CD4-positive, alpha-beta T cell treated with Interleukin-4 for 4 hours (primary cell): ENCODE data around the gene SPNS3.

ENCODE experiments used
- DNase-seq: peaks from one replicate; pipeline ENCODE4 v3.0.0-alpha.2; 2020

SPNS3 gene

GRCh38 chr17:4531988-4532736 lies 98.4 kb downstream of the SPNS3 start:
- no peak for DNase-seq

DNA sequence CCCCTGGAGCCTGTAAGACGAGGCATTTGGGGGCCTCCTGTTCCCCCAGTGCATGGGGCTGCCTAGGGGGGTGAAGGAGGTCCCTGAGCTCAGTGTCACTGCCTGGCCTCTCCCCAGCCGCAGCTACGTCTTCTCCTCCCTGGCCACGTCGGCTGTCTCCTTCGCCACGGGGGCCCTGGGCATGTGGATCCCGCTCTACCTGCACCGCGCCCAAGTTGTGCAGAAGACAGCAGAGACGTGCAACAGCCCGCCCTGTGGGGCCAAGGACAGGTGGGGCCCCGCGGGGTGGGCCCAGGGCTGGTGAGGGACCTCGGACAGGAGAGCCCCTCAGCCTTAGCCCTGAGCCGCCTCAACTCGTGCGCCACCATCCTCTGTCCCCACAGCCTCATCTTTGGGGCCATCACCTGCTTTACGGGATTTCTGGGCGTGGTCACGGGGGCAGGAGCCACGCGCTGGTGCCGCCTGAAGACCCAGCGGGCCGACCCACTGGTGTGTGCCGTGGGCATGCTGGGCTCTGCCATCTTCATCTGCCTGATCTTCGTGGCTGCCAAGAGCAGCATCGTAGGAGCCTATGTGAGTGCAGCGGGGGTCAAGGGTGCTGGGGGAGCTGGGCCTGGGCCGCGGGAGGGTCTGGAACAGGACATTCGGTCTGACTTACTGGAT lies 99.3 kb downstream of the SPNS3 start:
- no peak for DNase-seq

DNA sequence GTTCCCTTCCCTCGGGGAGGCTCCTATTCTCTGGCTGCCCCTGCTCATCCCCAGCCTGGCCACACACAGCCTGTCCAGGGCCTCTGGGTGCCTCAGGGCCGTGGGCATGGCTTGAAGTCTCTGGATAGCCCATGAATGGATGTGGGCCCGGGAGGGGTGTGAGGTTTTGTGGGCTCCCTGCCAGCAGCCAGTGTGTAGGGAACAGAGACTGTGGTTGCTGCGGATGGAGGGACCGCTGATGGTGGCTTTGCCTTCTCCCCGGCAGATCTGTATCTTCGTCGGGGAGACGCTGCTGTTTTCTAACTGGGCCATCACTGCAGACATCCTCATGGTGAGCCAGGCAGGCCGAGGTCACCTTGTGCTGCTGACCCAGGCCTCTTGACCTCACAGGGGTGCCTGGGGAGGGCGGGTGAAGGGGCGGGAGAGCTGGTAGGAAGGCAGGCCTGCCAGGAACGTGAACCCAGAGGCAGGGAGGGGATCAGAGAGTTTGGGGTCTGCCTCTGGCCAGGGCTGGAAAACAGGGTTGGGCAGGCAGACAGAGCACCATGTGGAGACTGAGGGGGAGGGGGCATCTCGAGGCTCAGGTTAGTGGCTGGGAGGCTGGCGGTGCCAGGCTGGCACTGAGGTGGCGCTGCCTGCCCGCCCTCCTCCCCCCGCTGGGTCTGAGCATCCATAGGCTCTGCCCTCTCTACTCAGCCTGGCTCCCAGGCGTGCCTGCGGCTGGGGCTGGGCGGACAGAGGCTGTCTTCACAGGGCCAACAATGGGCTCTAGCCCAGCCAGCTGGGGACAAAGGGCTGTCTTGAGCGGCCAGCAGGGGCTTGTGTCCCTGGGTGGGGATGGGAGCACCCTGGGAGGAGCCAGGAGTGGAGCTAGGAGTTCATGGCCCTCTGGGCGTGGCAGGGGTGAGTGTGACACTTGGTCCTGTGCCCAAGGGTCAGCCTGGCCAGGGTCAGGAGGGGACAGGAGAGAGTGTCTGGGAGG lies 100.1 kb downstream of the SPNS3 start:
- DNase-seq = no peak

- DNase-seq = no peak
These were observed 100.8 kb downstream of the SPNS3 start for GRCh38 chr17:4534515-4534914.

DNA sequence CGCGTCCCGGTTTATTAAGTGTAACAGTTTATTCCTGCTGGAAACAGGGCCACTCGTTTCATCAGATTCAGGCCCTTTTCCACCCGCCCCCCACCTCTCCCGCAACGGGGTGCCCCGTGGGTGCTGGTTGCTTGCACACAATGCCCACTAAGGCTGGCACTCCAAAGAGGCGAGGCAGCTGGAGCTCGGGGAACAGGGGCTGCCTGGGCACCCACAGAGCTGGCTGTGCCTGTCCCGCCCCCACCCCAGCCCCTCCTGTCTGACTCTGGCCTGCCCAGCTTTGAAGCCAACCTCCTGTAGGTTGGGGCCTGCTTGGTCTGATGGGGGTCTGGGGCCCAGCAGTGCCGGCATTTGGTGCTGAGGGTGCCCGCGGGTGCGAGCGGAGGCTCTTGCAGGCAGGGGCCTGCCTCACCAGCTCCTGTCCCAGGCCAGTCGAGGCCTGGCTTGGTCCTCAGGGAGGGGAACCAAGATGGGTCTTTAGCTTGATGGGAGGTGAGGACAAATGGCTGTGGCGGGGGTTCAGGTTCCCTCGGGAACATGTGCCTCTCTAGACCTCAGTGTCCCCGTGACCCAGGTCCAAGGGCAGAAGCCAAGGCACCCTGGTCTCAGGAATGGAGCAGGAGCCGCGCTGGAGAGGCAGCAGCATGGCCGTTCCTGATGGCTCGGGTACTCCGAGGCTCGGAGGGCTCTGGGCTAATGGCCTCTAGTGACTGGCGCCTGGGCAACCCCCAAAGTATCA lies 101.4 kb downstream of the SPNS3 start:
- no peak for DNase-seq

GRCh38 chr17:4535667-4536258 lies 102.0 kb downstream of the SPNS3 start:
- DNase-seq = no peak

DNA sequence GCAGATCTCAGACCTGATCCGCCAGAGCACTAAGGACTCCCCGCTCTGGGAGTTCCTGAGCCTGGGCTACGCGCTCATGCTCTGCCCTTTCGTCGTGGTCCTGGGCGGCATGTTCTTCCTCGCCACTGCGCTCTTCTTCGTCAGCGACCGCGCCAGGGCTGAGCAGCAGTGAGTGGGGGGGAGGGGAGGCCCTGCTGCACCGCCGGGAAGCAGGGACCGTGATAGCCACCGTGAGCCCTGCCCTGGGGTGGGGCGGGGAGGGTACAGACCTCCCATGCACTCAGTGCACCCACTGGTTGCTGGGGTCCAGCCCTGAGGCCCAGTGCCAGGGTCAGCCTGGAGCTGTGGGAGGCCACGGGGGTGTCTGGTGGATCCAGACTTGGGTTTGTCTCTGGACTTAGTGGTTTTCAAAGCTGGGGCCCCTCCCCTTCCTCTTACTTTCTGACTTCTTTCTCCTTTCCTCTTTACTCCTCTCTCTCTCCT lies 102.6 kb downstream of the SPNS3 start:
- no peak for DNase-seq

GRCh38 chr17:4536742-4537411 lies 103.1 kb downstream of the SPNS3 start:
- no peak for DNase-seq
